ENCODE data around the gene DISC1.

GRCh38 chr1:231836227-231836893, 209.8 kb downstream of the DISC1 start:
- TF ChIP-seq POLR2A (IDR thresholded peaks at IDR 0.05) (no peak), POLR2AphosphoS5 (IDR thresholded peaks at IDR 0.05) (no peak)
- TF ChIP-seq, protein P1, sequence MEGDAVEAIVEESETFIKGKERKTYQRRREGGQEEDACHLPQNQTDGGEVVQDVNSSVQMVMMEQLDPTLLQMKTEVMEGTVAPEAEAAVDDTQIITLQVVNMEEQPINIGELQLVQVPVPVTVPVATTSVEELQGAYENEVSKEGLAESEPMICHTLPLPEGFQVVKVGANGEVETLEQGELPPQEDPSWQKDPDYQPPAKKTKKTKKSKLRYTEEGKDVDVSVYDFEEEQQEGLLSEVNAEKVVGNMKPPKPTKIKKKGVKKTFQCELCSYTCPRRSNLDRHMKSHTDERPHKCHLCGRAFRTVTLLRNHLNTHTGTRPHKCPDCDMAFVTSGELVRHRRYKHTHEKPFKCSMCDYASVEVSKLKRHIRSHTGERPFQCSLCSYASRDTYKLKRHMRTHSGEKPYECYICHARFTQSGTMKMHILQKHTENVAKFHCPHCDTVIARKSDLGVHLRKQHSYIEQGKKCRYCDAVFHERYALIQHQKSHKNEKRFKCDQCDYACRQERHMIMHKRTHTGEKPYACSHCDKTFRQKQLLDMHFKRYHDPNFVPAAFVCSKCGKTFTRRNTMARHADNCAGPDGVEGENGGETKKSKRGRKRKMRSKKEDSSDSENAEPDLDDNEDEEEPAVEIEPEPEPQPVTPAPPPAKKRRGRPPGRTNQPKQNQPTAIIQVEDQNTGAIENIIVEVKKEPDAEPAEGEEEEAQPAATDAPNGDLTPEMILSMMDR (IDR thresholded peaks at IDR 0.05), result no peak
